ENCODE measurements around the gene THSD7B. TPM values are rescaled to one million over a fixed set of nuclear protein-coding genes. Genes with fewer than 3 reads are reported as not detected.
A peak's percentile ranks its signal among the peaks of the same experiment; 100 is the strongest.
"Not testable (repeated sequence)": the region's sequence is repeated elsewhere in the genome, so short reads cannot be mapped to it uniquely, and the experiment has no call there.

THSD7B gene
- total and polyA plus RNA-seq, 3 experiments from 2014 or later, result not detected

GRCh38 chr2:137091704-137092103, 326.4 kb downstream of the THSD7B start:
- CTCF ChIA-PET, result no interaction called here
- H3K4me3 Mint-ChIP-seq, result no peak overlapping the region
- no peak for DNase-seq
- H3K27ac Mint-ChIP-seq, result no peak overlapping the region
- H3K36me3 Mint-ChIP-seq, result no peaks in the 10 kb centered on the region
- H3K4me1 Mint-ChIP-seq, result no peaks in the 10 kb centered on the region
- H3K36me3 ChIP-seq (ENCODE audit: insufficient read depth, low read length), result no peaks in the 10 kb centered on the region
- no peaks in the 10 kb centered on the region for H3K27me3 ChIP-seq (ENCODE audit: insufficient read depth, low read length, poor library complexity, severe bottlenecking)
- no peak overlapping the region for H3K4me3 ChIP-seq (ENCODE audit: low read length)
- POLR2A ChIA-PET, result no interaction called here
- H3K4me1 ChIP-seq (ENCODE audit: insufficient read depth, low read length), result no peaks in the 10 kb centered on the region
- H3K27me3 Mint-ChIP-seq, result no peaks in the 10 kb centered on the region
- H3K9me3 ChIP-seq (ENCODE audit: low read length), result no peaks in the 10 kb centered on the region
- H3K9me3 Mint-ChIP-seq, result peaks cover 0 to 3% (median 0%) of the 10 kb centered on the region in 5 donors
- no peak overlapping the region for H3K27ac ChIP-seq (ENCODE audit: low read depth, low read length)

- Histone ChIP-seq H3K9me3 (ENCODE audit: low read length) (no peaks in the 10 kb centered on the region), H3K4me3 (ENCODE audit: low read length) (no peak overlapping the region), H3K27ac (ENCODE audit: low read depth, low read length) (no peak overlapping the region), H3K27me3 (ENCODE audit: insufficient read depth, low read length, poor library complexity, severe bottlenecking) (no peaks in the 10 kb centered on the region), H3K36me3 (ENCODE audit: insufficient read depth, low read length) (no peaks in the 10 kb centered on the region), H3K4me1 (ENCODE audit: insufficient read depth, low read length) (no peaks in the 10 kb centered on the region)
- ChIA-PET CTCF (no interaction called here), POLR2A (no interaction called here)
- H3K4me1 Mint-ChIP-seq, result no peaks in the 10 kb centered on the region
- no peaks in the 10 kb centered on the region for H3K36me3 Mint-ChIP-seq
- no peak overlapping the region for H3K27ac Mint-ChIP-seq
- H3K4me3 Mint-ChIP-seq, result no peak overlapping the region
- DNase-seq, result no peak
- H3K9me3 Mint-ChIP-seq, result peaks cover 0 to 3% (median 0%) of the 10 kb centered on the region in 5 donors
- no peaks in the 10 kb centered on the region for H3K27me3 Mint-ChIP-seq
Observed at GRCh38 chr2:137093116-137093515, 327.8 kb downstream of the THSD7B start.

GRCh38 chr2:137096187-137096586, 330.8 kb downstream of the THSD7B start:
- H3K4me3 Mint-ChIP-seq, result no peak overlapping the region
- H3K27me3 Mint-ChIP-seq, result no peaks in the 10 kb centered on the region
- H3K27ac ChIP-seq (ENCODE audit: low read depth, low read length), result no peak overlapping the region
- no peaks in the 10 kb centered on the region for H3K27me3 ChIP-seq (ENCODE audit: insufficient read depth, low read length, poor library complexity, severe bottlenecking)
- no peak overlapping the region for H3K27ac Mint-ChIP-seq
- H3K9me3 ChIP-seq (ENCODE audit: low read length), result no peaks in the 10 kb centered on the region
- POLR2A ChIA-PET, result no interaction called here
- no peaks in the 10 kb centered on the region for H3K4me1 Mint-ChIP-seq
- H3K4me1 ChIP-seq (ENCODE audit: insufficient read depth, low read length), result no peaks in the 10 kb centered on the region
- CTCF ChIA-PET, result no interaction called here
- no peak for DNase-seq
- H3K36me3 ChIP-seq (ENCODE audit: insufficient read depth, low read length), result no peaks in the 10 kb centered on the region
- H3K9me3 Mint-ChIP-seq, result no peaks in the 10 kb centered on the region
- no peaks in the 10 kb centered on the region for H3K36me3 Mint-ChIP-seq
- no peak overlapping the region for H3K4me3 ChIP-seq (ENCODE audit: low read length)

- H3K27ac ChIP-seq (ENCODE audit: low read depth, low read length), result no peak overlapping the region
- no peak overlapping the region for H3K4me3 Mint-ChIP-seq
- no peak overlapping the region for H3K27ac Mint-ChIP-seq
- ChIA-PET POLR2A (no interaction called here), CTCF (no interaction called here)
- no peaks in the 10 kb centered on the region for H3K27me3 Mint-ChIP-seq
- H3K4me1 ChIP-seq (ENCODE audit: insufficient read depth, low read length), result no peaks in the 10 kb centered on the region
- H3K36me3 ChIP-seq (ENCODE audit: insufficient read depth, low read length), result no peaks in the 10 kb centered on the region
- H3K36me3 Mint-ChIP-seq, result no peaks in the 10 kb centered on the region
- no peak for DNase-seq
- H3K27me3 ChIP-seq (ENCODE audit: insufficient read depth, low read length, poor library complexity, severe bottlenecking), result no peaks in the 10 kb centered on the region
- no peak overlapping the region for H3K4me3 ChIP-seq (ENCODE audit: low read length)
- no peaks in the 10 kb centered on the region for H3K4me1 Mint-ChIP-seq
- no peaks in the 10 kb centered on the region for H3K9me3 Mint-ChIP-seq
- no peaks in the 10 kb centered on the region for H3K9me3 ChIP-seq (ENCODE audit: low read length)
Observed at GRCh38 chr2:137096693-137097092, 331.3 kb downstream of the THSD7B start.

- H3K4me3 ChIP-seq (ENCODE audit: low read length); H3K4me3 Mint-ChIP-seq; H3K36me3 Mint-ChIP-seq; H3K27me3 ChIP-seq (ENCODE audit: insufficient read depth, low read length, poor library complexity, severe bottlenecking); H3K27ac ChIP-seq (ENCODE audit: low read depth, low read length); H3K4me1 ChIP-seq (ENCODE audit: insufficient read depth, low read length); H3K9me3 ChIP-seq (ENCODE audit: low read length); CTCF ChIA-PET; H3K27ac Mint-ChIP-seq; H3K36me3 ChIP-seq (ENCODE audit: insufficient read depth, low read length); POLR2A ChIA-PET; H3K27me3 Mint-ChIP-seq; DNase-seq; H3K4me1 Mint-ChIP-seq: not testable (repeated sequence)
- H3K9me3 Mint-ChIP-seq, result peaks cover 0 to 13% (median 5%) of the 10 kb centered on the region in 5 donors
Observed at GRCh38 chr2:137101814-137102213, 336.5 kb downstream of the THSD7B start.

GRCh38 chr2:137107904-137108303, 342.6 kb downstream of the THSD7B start:
- Histone ChIP-seq H3K36me3 (ENCODE audit: insufficient read depth, low read length) (no peaks in the 10 kb centered on the region), H3K9me3 (ENCODE audit: low read length) (no peaks in the 10 kb centered on the region), H3K4me1 (ENCODE audit: insufficient read depth, low read length) (no peaks in the 10 kb centered on the region), H3K4me3 (ENCODE audit: low read length) (no peak overlapping the region), H3K27ac (ENCODE audit: low read depth, low read length) (no peak overlapping the region), H3K27me3 (ENCODE audit: insufficient read depth, low read length, poor library complexity, severe bottlenecking) (no peaks in the 10 kb centered on the region)
- H3K36me3 Mint-ChIP-seq, result no peaks in the 10 kb centered on the region
- CTCF ChIA-PET, result no interaction called here
- no peak overlapping the region for H3K4me3 Mint-ChIP-seq
- DNase-seq, result no peak
- H3K27me3 Mint-ChIP-seq, result no peaks in the 10 kb centered on the region
- no peaks in the 10 kb centered on the region for H3K4me1 Mint-ChIP-seq
- peaks cover 0 to 18% (median 7%) of the 10 kb centered on the region in 5 donors for H3K9me3 Mint-ChIP-seq
- POLR2A ChIA-PET, result no interaction called here
- H3K27ac Mint-ChIP-seq, result no peak overlapping the region

- H3K4me1 ChIP-seq (ENCODE audit: insufficient read depth, low read length), result no peaks in the 10 kb centered on the region
- no peak for DNase-seq
- Mint-ChIP-seq H3K4me3 (no peak overlapping the region), H3K27me3 (no peaks in the 10 kb centered on the region), H3K27ac (peak overlapping the region in 1 of 8 donors; percentile 76), H3K9me3 (peaks cover 0 to 7% (median 4%) of the 10 kb centered on the region in 5 donors), H3K4me1 (no peaks in the 10 kb centered on the region), H3K36me3 (no peaks in the 10 kb centered on the region)
- no peaks in the 10 kb centered on the region for H3K27me3 ChIP-seq (ENCODE audit: insufficient read depth, low read length, poor library complexity, severe bottlenecking)
- no peak overlapping the region for H3K4me3 ChIP-seq (ENCODE audit: low read length)
- H3K36me3 ChIP-seq (ENCODE audit: insufficient read depth, low read length), result no peaks in the 10 kb centered on the region
- CTCF ChIA-PET, result no interaction called here
- no peaks in the 10 kb centered on the region for H3K9me3 ChIP-seq (ENCODE audit: low read length)
- POLR2A ChIA-PET, result no interaction called here
- no peak overlapping the region for H3K27ac ChIP-seq (ENCODE audit: low read depth, low read length)
Observed at GRCh38 chr2:137111896-137112295, 346.6 kb downstream of the THSD7B start.

- H3K27me3 Mint-ChIP-seq, result no peaks in the 10 kb centered on the region
- no peak overlapping the region for H3K27ac ChIP-seq (ENCODE audit: low read depth, low read length)
Observed at GRCh38 chr2:137115081-137115794, 349.9 kb downstream of the THSD7B start.

More at GRCh38 chr2:137115081-137115794, 349.9 kb downstream of the THSD7B start:
- Mint-ChIP-seq H3K9me3 (peaks cover 0 to 5% (median 0%) of the 10 kb centered on the region in 5 donors), H3K4me1 (no peaks in the 10 kb centered on the region), H3K36me3 (no peaks in the 10 kb centered on the region), H3K27ac (no peak overlapping the region), H3K4me3 (no peak overlapping the region)
- no peaks in the 10 kb centered on the region for H3K36me3 ChIP-seq (ENCODE audit: insufficient read depth, low read length)
- ChIA-PET CTCF (interaction anchor here (0.9 kb wide), 1 partner anchor 11 kb away, joined by 3 read pairs; no protein-coding TSS in a partner anchor), POLR2A (no interaction called here)
- no peaks in the 10 kb centered on the region for H3K27me3 ChIP-seq (ENCODE audit: insufficient read depth, low read length, poor library complexity, severe bottlenecking)
- no peak for DNase-seq
- H3K4me3 ChIP-seq (ENCODE audit: low read length), result no peak overlapping the region
- no peaks in the 10 kb centered on the region for H3K4me1 ChIP-seq (ENCODE audit: insufficient read depth, low read length)
- no peaks in the 10 kb centered on the region for H3K9me3 ChIP-seq (ENCODE audit: low read length)
